Activated naive CD4-positive, alpha-beta T cell treated with anti-CD3 and anti-CD28 coated beads, Interleukin-2, amount 10 ng/mL, durations not matched to agents 7 days and 5 days (primary cell): Measurements from ENCODE around the gene CCDC12.
A peak's percentile ranks its signal among the peaks of the same experiment; 100 is the strongest.

Experiments
- CTCF ChIA-PET: fragments of 350-600 bp; sonication (Branson Sonifier 250); formaldehyde crosslinking; loops from one replicate; lab custom pipeline; 2021; ENCODE audit warnings: antibody characterized with exemption; lab: Charles Lee
- DNase-seq: peaks from one replicate; pipeline ENCODE4 v3.0.0-alpha.2; 2020
- H3K27ac Mint-ChIP-seq: one replicate; pipeline ENCODE4 v1.8.0; 2021; ENCODE audit warnings: mild to moderate bottlenecking, moderate library complexity, mixed read lengths
- H3K27me3 Mint-ChIP-seq: one replicate; pipeline ENCODE4 v1.8.0; 2021; ENCODE audit warnings: mild to moderate bottlenecking, mixed read lengths
- H3K36me3 Mint-ChIP-seq: one replicate; pipeline ENCODE4 v1.8.0; 2021; ENCODE audit warnings: mixed read lengths
- H3K4me1 Mint-ChIP-seq: one replicate; pipeline ENCODE4 v1.8.0; 2021; ENCODE audit warnings: mixed read lengths
- H3K4me3 Mint-ChIP-seq: one replicate; pipeline ENCODE4 v1.8.0; 2021; ENCODE audit warnings: mild to moderate bottlenecking, moderate library complexity, mixed read lengths
- H3K9me3 Mint-ChIP-seq: one replicate; pipeline ENCODE4 v1.8.0; 2021; ENCODE audit warnings: mixed read lengths

The CCDC12 gene

GRCh38 chr3:46959161-46959511 is 17.4 kb downstream of the CCDC12 start:
- H3K36me3 Mint-ChIP-seq, result peaks cover 37% of the 10 kb centered on the region
- H3K27ac Mint-ChIP-seq, result peak overlapping the region; percentile 35
- H3K9me3 Mint-ChIP-seq, result peaks cover 3% of the 10 kb centered on the region
- CTCF ChIA-PET, result interaction anchor here (0.8 to 2.8 kb wide), 5 partner anchors 11 to 50 kb away, joined by 3 to 10 read pairs (median 5); no protein-coding TSS in a partner anchor
- H3K27me3 Mint-ChIP-seq, result no peaks in the 10 kb centered on the region
- no peak for DNase-seq
- H3K4me1 Mint-ChIP-seq, result peaks cover 71% of the 10 kb centered on the region
- no peak overlapping the region for H3K4me3 Mint-ChIP-seq

- peaks cover 39% of the 10 kb centered on the region for H3K36me3 Mint-ChIP-seq
- peaks cover 76% of the 10 kb centered on the region for H3K4me1 Mint-ChIP-seq
- H3K9me3 Mint-ChIP-seq, result peaks cover 3% of the 10 kb centered on the region
- peak overlapping the region; percentile 35 for H3K27ac Mint-ChIP-seq
- no peak overlapping the region for H3K4me3 Mint-ChIP-seq
- CTCF ChIA-PET, result interaction anchor here (0.8 to 2.8 kb wide), 5 partner anchors 10 to 49 kb away, joined by 3 to 10 read pairs (median 5); no protein-coding TSS in a partner anchor
- no peaks in the 10 kb centered on the region for H3K27me3 Mint-ChIP-seq
- DNase-seq, result no peak
Measured at GRCh38 chr3:46958467-46959160, 17.9 kb downstream of the CCDC12 start.

GRCh38 chr3:46957092-46957820 is 19.3 kb downstream of the CCDC12 start:
- Mint-ChIP-seq H3K4me1 (peaks cover 82% of the 10 kb centered on the region), H3K36me3 (peaks cover 29% of the 10 kb centered on the region), H3K9me3 (no peaks in the 10 kb centered on the region), H3K27me3 (no peaks in the 10 kb centered on the region), H3K27ac (no peak overlapping the region), H3K4me3 (no peak overlapping the region)
- no peak for DNase-seq
- CTCF ChIA-PET, result no interaction called here

- no peaks in the 10 kb centered on the region for H3K27me3 Mint-ChIP-seq
- CTCF ChIA-PET, result no interaction called here
- H3K36me3 Mint-ChIP-seq, result peaks cover 33% of the 10 kb centered on the region
- H3K4me3 Mint-ChIP-seq, result no peak overlapping the region
- peak overlapping the region; percentile 77 for H3K27ac Mint-ChIP-seq
- DNase-seq, result no peak
- peaks cover 82% of the 10 kb centered on the region for H3K4me1 Mint-ChIP-seq
- no peaks in the 10 kb centered on the region for H3K9me3 Mint-ChIP-seq
Measured at GRCh38 chr3:46955801-46956259, 20.7 kb downstream of the CCDC12 start.

- no peak overlapping the region for H3K27ac Mint-ChIP-seq
- H3K27me3 Mint-ChIP-seq, result no peaks in the 10 kb centered on the region
- H3K36me3 Mint-ChIP-seq, result peaks cover 31% of the 10 kb centered on the region
- peaks cover 81% of the 10 kb centered on the region for H3K4me1 Mint-ChIP-seq
- no peak overlapping the region for H3K4me3 Mint-ChIP-seq
- no peaks in the 10 kb centered on the region for H3K9me3 Mint-ChIP-seq
- DNase-seq, result no peak
- CTCF ChIA-PET, result no interaction called here
Measured at GRCh38 chr3:46955157-46955556, 21.4 kb downstream of the CCDC12 start.

GRCh38 chr3:46954178-46954577 is 22.4 kb downstream of the CCDC12 start:
- peaks cover 27% of the 10 kb centered on the region for H3K36me3 Mint-ChIP-seq
- H3K27me3 Mint-ChIP-seq, result no peaks in the 10 kb centered on the region
- H3K9me3 Mint-ChIP-seq, result no peaks in the 10 kb centered on the region
- no peak for DNase-seq
- CTCF ChIA-PET, result interaction anchor here (0.9 kb wide), 1 partner anchor 25 kb away, joined by 3 read pairs; the partner anchor contains the start of gene NBEAL2
- H3K4me1 Mint-ChIP-seq, result peaks cover 79% of the 10 kb centered on the region
- peak overlapping the region; percentile 58 for H3K4me3 Mint-ChIP-seq
- peak overlapping the region; percentile 38 for H3K27ac Mint-ChIP-seq

- H3K4me3 Mint-ChIP-seq, result peak overlapping the region; percentile 58
- DNase-seq, result no peak
- peaks cover 24% of the 10 kb centered on the region for H3K36me3 Mint-ChIP-seq
- H3K4me1 Mint-ChIP-seq, result peaks cover 79% of the 10 kb centered on the region
- H3K9me3 Mint-ChIP-seq, result no peaks in the 10 kb centered on the region
- H3K27ac Mint-ChIP-seq, result peak overlapping the region; percentile 38
- CTCF ChIA-PET, result no interaction called here
- no peaks in the 10 kb centered on the region for H3K27me3 Mint-ChIP-seq
Measured at GRCh38 chr3:46953234-46954010, 23.1 kb downstream of the CCDC12 start.

- Mint-ChIP-seq H3K9me3 (no peaks in the 10 kb centered on the region), H3K27ac (no peak overlapping the region), H3K36me3 (peaks cover 25% of the 10 kb centered on the region), H3K4me3 (peak overlapping the region; percentile 0), H3K4me1 (peaks cover 84% of the 10 kb centered on the region), H3K27me3 (no peaks in the 10 kb centered on the region)
- CTCF ChIA-PET, result no interaction called here
- no peak for DNase-seq
Measured at GRCh38 chr3:46952813-46953212, 23.7 kb downstream of the CCDC12 start.

- DNase-seq, result no peak
- peaks cover 41% of the 10 kb centered on the region for H3K36me3 Mint-ChIP-seq
- no peaks in the 10 kb centered on the region for H3K9me3 Mint-ChIP-seq
- H3K4me1 Mint-ChIP-seq, result peaks cover 92% of the 10 kb centered on the region
- CTCF ChIA-PET, result no interaction called here
- peak overlapping the region; percentile 43 for H3K27ac Mint-ChIP-seq
- no peaks in the 10 kb centered on the region for H3K27me3 Mint-ChIP-seq
- H3K4me3 Mint-ChIP-seq, result no peak overlapping the region
Measured at GRCh38 chr3:46950650-46951241, 25.8 kb downstream of the CCDC12 start.

GRCh38 chr3:46950177-46950576 is 26.4 kb downstream of the CCDC12 start:
- no peaks in the 10 kb centered on the region for H3K27me3 Mint-ChIP-seq
- peaks cover 92% of the 10 kb centered on the region for H3K4me1 Mint-ChIP-seq
- H3K4me3 Mint-ChIP-seq, result no peak overlapping the region
- H3K36me3 Mint-ChIP-seq, result peaks cover 45% of the 10 kb centered on the region
- no peak for DNase-seq
- no peaks in the 10 kb centered on the region for H3K9me3 Mint-ChIP-seq
- CTCF ChIA-PET, result no interaction called here
- H3K27ac Mint-ChIP-seq, result peak overlapping the region; percentile 85

GRCh38 chr3:46948830-46949671 is 27.5 kb downstream of the CCDC12 start:
- H3K4me3 Mint-ChIP-seq, result peak overlapping the region; percentile 52
- peak overlapping the region; percentile 92 for H3K27ac Mint-ChIP-seq
- CTCF ChIA-PET, result interaction anchor here (1.8 kb wide), 1 partner anchor 9 kb away, joined by 5 read pairs; no protein-coding TSS in a partner anchor
- no peaks in the 10 kb centered on the region for H3K9me3 Mint-ChIP-seq
- peak; percentile 38 for DNase-seq
- H3K36me3 Mint-ChIP-seq, result peaks cover 45% of the 10 kb centered on the region
- H3K4me1 Mint-ChIP-seq, result peaks cover 90% of the 10 kb centered on the region
- no peaks in the 10 kb centered on the region for H3K27me3 Mint-ChIP-seq

GRCh38 chr3:46947981-46948791 is 28.4 kb downstream of the CCDC12 start:
- Mint-ChIP-seq H3K4me3 (peak overlapping the region; percentile 61), H3K4me1 (peaks cover 84% of the 10 kb centered on the region), H3K9me3 (no peaks in the 10 kb centered on the region), H3K36me3 (peaks cover 45% of the 10 kb centered on the region), H3K27me3 (no peaks in the 10 kb centered on the region), H3K27ac (peak overlapping the region; percentile 92)
- CTCF ChIA-PET, result interaction anchor here (0.6 to 1.8 kb wide), 6 partner anchors 10 to 45 kb away, joined by 3 to 5 read pairs (median 3); no protein-coding TSS in a partner anchor
- peak; percentile 74 for DNase-seq
